ENCODE data around the gene KLF13.

Gene KLF13

DNA sequence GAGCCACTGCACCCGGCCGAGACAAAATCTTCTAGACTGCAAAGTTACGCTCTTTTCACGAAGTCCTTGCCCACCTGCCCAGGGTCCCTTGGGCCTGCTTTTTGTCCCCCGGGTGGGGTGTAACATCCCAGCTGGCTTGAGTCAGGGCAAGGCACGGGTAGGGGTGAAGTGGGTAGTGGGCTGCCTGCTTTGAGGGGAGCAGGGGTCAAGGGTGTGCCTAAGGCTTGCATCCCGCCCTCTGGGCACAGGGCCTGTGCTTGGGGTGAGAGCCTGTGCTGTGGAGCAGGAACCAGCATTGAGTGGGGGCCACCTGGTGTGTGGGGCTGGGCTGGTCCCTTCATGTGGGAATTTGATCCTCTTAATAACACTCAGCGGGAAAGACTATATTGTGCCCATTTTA lies 74.6 kb downstream of the KLF13 start:
- DNase-seq (ENCODE audit: low read depth in 2 of 2), result no peak

DNA sequence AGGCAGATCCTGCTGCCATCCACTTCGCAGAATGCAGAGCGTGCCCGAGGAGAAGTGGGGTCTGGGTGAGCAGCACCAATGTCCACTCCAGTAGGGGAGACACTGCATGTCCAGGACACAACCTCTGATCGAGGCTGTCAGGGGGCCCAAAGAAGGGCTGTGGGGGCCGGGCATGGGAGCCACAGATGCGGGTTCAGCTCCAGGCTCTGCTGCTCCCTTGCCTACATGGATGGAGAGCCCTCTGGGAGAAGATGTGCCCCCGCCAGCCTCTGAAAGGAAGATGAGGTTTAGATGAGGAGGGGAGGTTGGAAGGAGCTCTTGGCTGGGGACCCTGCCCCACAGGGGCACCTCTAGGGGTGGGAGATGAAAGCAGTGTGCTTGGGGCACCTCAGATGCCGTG lies 75.4 kb downstream of the KLF13 start:
- no peak for DNase-seq (ENCODE audit: low read depth in 2 of 2)

DNA sequence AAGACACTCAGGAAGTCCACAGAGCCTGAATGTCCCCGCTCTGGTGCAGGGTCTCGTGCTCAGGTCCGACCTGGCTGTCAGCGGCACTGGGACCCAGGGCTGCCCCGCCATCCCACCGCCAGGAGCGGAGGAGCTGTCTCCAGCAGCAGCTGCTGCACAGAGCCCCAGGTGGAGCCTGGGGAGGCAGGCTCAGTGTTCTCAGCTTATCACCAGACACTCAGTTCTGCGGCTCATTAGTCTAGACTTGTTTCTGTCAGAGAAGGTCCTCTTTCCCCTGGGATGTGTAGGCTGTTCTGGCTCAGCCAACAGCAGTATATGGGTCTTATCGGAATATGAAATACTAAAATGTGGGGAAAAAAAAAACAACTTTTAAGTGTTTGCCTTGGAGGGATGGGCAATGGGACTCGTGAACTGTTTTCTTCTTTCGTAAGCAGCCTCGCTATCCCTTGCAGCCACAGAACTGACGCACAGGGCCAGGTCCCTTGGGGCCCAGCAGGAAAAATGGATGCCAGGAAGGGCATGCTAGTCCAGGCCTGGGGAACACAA lies 75.9 kb downstream of the KLF13 start:
- no peak for DNase-seq (ENCODE audit: low read depth in 2 of 2)

DNA sequence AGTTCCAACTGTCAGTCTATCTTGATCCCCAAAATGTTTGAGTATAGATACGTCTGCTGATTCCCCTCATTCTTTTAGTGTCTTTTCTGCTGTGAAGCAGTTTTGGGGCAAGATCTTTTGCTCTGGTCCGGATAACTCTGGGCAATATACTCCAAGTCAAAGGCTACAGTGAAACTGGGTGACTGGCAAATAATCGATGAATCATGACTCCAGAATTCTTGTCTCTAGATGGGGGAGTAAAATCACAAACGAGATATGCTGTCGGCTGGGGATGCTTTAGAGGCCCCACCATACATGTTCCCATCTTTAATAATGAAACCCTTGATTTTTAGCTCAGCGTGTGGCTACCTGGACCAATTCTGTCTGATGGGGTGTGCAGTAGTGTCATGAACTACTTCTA lies 76.5 kb downstream of the KLF13 start:
- DNase-seq (ENCODE audit: low read depth in 2 of 2), result no peak

DNA sequence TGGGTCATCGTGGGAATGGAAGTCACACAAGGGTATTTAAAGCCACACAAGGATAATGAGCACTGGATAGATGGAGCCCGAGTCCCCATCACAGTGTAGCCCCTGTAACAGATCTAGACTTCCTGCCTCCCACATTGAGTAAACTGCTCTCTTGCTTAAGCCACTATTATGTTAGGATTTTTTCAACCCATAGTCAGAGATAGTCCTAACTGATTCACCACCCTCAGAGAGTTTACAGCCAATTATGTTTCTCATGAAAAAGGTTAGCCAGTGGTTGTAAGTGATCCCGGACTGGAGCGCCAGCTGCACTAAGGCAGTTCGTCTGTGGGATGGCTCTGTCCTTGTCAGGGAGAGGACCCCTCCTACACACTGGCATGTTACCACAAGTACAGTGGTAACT lies 77.0 kb downstream of the KLF13 start:
- DNase-seq (ENCODE audit: low read depth in 2 of 2), result no peak

DNA sequence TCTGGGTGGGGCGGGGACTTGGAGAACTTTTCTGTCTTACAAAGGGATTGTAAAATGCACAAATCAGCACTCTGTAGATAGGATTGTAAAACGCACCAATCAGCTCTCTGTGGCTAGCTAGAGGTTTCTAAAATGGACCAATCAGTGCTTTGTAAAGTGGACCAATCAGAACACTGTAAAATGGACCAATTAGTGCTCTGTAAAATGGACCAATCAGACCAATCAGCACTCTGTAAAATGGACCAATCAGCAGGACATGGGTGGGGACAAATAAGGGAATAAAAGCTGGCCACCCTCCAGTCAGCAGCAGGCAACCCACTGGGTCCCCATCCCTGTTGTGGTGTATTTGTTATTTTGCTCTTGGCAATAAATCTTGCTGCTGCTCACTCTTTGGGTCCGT lies 77.7 kb downstream of the KLF13 start:
- DNase-seq (ENCODE audit: low read depth in 2 of 2), result no peak

DNA sequence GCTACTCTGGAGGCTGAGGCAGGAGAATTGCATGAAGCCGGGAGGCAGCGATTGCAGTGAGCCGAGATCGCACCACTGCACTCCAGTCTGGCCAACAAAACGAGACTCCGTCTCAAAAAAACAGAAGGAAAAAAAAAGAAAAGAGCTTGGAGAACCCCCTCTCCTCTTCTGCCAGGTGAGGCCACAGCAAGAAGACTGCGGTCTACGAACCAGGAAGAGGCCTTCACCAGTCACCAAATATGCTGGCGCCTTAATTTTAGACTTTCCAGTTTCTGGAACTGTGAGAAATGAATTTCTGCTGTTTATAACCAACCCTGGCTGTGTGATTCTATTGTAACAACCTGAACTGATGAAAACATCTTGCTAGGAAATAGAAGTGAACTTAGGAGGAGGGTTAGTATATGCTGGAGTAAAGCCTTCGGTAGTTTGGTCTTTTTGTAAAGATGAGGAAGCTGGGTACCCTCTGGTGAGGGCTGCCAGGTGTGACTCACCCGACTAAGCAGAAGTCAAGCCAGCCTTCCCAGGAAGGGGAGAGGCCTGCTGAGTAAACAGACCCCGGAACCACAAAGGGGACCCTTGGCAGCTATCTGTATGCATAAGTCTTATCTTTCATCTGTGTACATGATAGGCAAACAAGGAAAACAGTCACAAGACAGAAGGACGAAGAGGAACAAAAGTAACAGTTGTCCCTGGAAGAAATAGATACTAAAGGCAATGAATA lies 78.7 kb downstream of the KLF13 start:
- DNase-seq (ENCODE audit: low read depth in 2 of 2), result no peak

DNA sequence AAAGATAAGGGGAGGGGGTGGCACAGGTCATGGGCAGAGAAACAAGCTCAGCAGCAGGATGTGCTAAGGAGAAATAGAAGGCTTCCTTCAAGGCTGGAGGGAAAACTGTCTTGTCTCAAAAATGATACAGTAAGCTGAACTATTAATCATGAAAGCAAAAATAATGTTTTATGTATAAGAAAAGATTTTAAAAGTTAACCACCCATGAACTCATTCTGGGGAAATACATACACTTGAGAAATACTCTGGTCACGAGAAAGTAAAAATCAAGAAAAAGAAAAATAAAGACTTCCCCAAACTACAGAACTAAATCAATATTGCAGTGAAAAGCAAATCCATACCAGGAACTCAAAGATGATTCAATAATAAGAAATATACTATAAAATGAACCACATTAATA lies 80.7 kb downstream of the KLF13 start:
- DNase-seq (ENCODE audit: low read depth in 2 of 2), result no peak

DNA sequence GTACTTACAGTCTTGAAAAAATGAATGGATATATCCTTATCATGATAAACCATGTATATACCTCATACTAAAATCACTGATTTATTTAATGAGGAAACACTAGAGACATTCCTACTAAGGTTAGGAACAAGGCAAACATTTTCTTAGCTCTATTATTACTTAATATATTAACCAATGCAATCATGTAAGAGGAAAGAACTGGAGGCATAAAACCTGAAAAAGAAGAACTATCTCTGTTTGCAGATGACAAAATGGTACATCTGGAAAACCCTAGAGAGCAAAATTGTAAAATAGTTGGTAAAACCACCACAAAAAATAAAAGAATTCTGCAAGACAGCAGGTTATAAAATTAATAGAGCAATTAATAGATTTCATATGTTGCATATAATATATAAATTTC lies 81.2 kb downstream of the KLF13 start:
- DNase-seq (ENCODE audit: low read depth in 2 of 2), result no peak

DNA sequence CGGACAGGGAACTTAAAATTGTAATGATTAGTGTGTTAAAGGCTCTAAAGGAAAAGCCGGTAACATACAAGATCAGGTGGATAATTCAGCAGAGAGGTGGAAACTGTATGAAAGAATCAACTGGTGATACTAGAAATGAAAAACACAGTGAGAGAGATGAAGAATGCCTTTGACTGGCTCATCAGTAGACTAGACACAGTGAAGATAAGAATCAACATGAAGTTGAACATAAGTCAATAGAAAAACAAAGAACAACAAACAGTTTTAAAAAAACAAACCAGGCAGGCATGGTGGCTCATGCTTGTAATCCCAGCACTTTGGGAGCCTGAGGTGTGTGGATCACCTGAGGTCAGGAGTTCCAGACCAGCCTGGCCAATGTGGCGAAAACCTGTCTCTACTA lies 82.1 kb downstream of the KLF13 start:
- no peak for DNase-seq (ENCODE audit: low read depth in 2 of 2)

DNA sequence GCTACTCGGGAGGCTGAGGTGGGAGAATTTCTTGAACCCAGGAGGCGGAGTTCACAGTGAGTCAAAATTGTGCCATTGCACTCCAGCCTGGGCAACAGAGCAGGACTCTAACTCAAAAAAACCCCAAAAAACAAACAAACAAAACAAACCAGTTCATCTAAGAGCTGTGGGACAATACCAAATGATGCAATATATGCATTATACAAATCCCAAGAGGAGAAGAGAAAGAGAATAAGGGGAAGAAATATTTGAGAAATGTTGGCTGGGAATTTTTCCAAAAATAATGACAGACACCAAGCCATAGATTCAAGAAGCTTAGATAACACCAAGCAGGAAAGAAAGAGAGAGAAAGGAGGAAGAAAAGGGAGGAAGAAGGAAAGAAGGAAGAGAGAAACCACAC lies 82.5 kb downstream of the KLF13 start:
- no peak for DNase-seq (ENCODE audit: low read depth in 2 of 2)

DNA sequence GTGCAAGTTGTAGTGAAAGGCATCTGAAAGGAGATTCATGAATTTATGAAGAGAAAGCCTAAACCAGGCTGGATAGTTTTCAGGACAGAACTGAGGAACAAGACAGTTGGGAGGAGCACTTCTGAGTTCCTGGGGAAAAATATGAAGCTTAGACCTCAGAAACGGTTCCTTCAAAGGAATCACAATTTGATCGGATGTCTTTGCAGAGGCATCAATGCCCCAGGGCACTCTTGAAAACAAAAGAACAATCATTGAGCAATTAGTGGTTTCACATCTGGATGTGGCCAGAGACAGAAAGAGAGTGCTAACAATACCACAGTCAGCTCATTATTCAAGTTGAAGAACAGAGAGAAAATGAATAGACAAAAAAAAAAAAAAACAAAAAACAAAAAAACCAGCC lies 86.2 kb downstream of the KLF13 start:
- no peak for DNase-seq (ENCODE audit: low read depth in 2 of 2)

DNA sequence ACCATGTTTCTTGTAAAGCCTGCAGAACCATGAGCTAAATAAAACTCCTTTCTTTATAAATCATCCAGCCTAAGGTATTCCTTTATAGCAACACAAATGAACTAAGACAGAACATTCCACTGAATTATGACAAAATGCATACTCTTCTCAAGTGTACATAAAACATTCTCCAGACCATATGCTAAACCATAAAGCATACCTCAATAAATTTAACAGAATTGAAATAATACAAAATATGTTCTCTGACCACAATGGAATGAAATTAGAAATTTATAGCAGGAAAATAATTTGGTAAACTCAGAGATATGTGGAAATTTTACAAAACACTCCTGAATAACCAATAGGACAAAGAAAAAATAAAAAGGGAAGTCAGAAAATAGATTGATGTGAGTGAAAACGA lies 88.6 kb downstream of the KLF13 start:
- DNase-seq (ENCODE audit: low read depth in 2 of 2), result no peak

DNA sequence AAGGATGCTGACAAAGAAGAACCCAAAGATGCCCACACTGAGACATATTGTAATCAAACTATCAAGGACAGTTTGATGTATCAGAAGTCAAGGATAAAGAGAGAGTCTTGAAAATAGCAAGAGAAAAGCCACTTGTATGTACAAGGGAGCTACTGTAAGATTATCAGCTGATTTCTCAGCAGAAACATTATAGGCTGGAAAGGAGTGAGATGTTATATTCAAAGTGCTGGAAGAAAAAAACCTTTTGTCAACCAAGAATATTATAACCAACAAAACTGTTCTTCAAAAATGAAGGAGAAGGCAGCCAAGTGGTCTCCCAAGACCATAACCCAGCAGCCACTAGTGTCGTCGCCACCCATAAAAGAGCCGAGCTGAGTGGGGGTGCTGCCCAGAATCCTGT lies 93.2 kb downstream of the KLF13 start:
- no peak for DNase-seq (ENCODE audit: low read depth in 2 of 2)

DNA sequence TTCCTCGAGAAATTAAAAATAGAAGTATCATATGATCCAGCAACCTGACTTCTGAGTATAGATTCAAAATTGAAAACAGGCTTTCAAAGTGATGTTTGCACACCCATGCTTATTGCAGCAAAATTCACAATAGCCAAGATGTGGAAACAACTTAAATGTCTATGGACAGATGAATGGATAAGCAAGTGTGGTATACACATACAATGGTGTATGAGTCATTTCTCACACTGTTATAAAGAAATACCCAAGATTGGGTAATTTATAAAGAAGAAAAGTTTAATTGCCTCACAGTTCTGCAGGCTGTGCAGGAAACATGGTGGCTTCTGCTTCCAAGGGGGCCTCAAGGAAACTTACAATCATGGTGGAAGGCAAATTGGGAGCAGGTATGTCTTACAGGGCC lies 100.8 kb downstream of the KLF13 start:
- DNase-seq (ENCODE audit: low read depth in 2 of 2), result no peak
